Measurements from ENCODE around the gene MEP1A.
"Not testable (repeated sequence)": the region's sequence is repeated elsewhere in the genome, so short reads cannot be mapped to it uniquely, and the experiment has no call there.

MEP1A gene
- long read RNA-seq, result 0 reads

- DNase-seq (ENCODE audit: low read depth in 1 of 2, low spot score in 1 of 2), result no peak
- H3K27ac ChIP-seq (replicated peaks), result no peak within 1 kb of the TSS
- no peak for TF ChIP-seq POLR2AphosphoS5 (IDR thresholded peaks at IDR 0.05; ENCODE audit: low read depth)
- no peak for TF ChIP-seq GABPA (IDR thresholded peaks at IDR 0.05; ENCODE audit: low read depth)
- TF ChIP-seq REST (IDR thresholded peaks at IDR 0.05; ENCODE audit: insufficient replicate concordance, low read depth), result no peak
- TF ChIP-seq SPI1 (IDR thresholded peaks at IDR 0.05; ENCODE audit: borderline replicate concordance, low read depth), result no peak
- TF ChIP-seq CTCF (IDR thresholded peaks at IDR 0.05; ENCODE audit: insufficient read depth, low read length), result no peak
- no peak within 1 kb of the TSS for H3K4me3 ChIP-seq (replicated peaks; ENCODE audit: insufficient read depth, low read length)
- H3K27me3 ChIP-seq (ENCODE audit: insufficient read depth, poor library complexity, severe bottlenecking), result no peaks in the 10 kb centered on the region
These were observed at the start of gene MEP1A for GRCh38 chr6:46793138-46793537. TSS of gene MEP1A (plus strand) at chr6:46793389. CDS start at chr6:46793399, 10 bp downstream.

- H3K4me3 ChIP-seq (replicated peaks; ENCODE audit: insufficient read depth, low read length), result no peak overlapping the region
- H3K27me3 ChIP-seq (ENCODE audit: insufficient read depth, poor library complexity, severe bottlenecking), result no peaks in the 10 kb centered on the region
- H3K27ac ChIP-seq (replicated peaks), result no peak overlapping the region
- TF ChIP-seq CTCF (IDR thresholded peaks at IDR 0.05; ENCODE audit: insufficient read depth, low read length) (no peak), POLR2AphosphoS5 (IDR thresholded peaks at IDR 0.05; ENCODE audit: low read depth) (no peak), REST (IDR thresholded peaks at IDR 0.05; ENCODE audit: insufficient replicate concordance, low read depth) (no peak), GABPA (IDR thresholded peaks at IDR 0.05; ENCODE audit: low read depth) (no peak), SPI1 (IDR thresholded peaks at IDR 0.05; ENCODE audit: borderline replicate concordance, low read depth) (no peak)
- no peak for DNase-seq (ENCODE audit: low read depth in 1 of 2, low spot score in 1 of 2)
These were observed 49.6 kb upstream of the MEP1A start for GRCh38 chr6:46743425-46744158.

GRCh38 chr6:46744159-46744725, 48.9 kb upstream of the MEP1A start:
- not testable (repeated sequence) for H3K4me3 ChIP-seq (replicated peaks; ENCODE audit: insufficient read depth, low read length); H3K27ac ChIP-seq (replicated peaks); DNase-seq (ENCODE audit: low read depth in 1 of 2, low spot score in 1 of 2); H3K27me3 ChIP-seq (ENCODE audit: insufficient read depth, poor library complexity, severe bottlenecking)

GRCh38 chr6:46745973-46746372, 47.2 kb upstream of the MEP1A start:
- Histone ChIP-seq H3K4me3 (replicated peaks; ENCODE audit: insufficient read depth, low read length) (no peak overlapping the region), H3K27ac (replicated peaks) (no peak overlapping the region), H3K27me3 (ENCODE audit: insufficient read depth, poor library complexity, severe bottlenecking) (no peaks in the 10 kb centered on the region)
- DNase-seq (ENCODE audit: low read depth in 1 of 2, low spot score in 1 of 2), result no peak
- TF ChIP-seq SPI1 (IDR thresholded peaks at IDR 0.05; ENCODE audit: borderline replicate concordance, low read depth), result no peak
- no peak for TF ChIP-seq POLR2AphosphoS5 (IDR thresholded peaks at IDR 0.05; ENCODE audit: low read depth)
- no peak for TF ChIP-seq CTCF (IDR thresholded peaks at IDR 0.05; ENCODE audit: insufficient read depth, low read length)
- TF ChIP-seq REST (IDR thresholded peaks at IDR 0.05; ENCODE audit: insufficient replicate concordance, low read depth), result no peak
- no peak for TF ChIP-seq GABPA (IDR thresholded peaks at IDR 0.05; ENCODE audit: low read depth)

All from HL-60 (cell line).